Endothelial cell (in vitro differentiated cells): Measurements from ENCODE around the gene RAD51AP2. TPM values are rescaled to one million over a fixed set of nuclear protein-coding genes. Genes with fewer than 3 reads are reported as not detected.
"Not testable (repeated sequence)": the region's sequence is repeated elsewhere in the genome, so short reads cannot be mapped to it uniquely, and the experiment has no call there.

ENCODE experiments used
- DNase-seq: peaks from one replicate; pipeline ENCODE4 v3.0.0; 2021; ENCODE audit warnings: low spot score
- H3K27ac Mint-ChIP-seq: one replicate; pipeline ENCODE4 v1.8.0; 2021; ENCODE audit warnings: mixed read lengths, inconsistent platforms; ENCODE audit not compliant: unreplicated experiment
- H3K27me3 Mint-ChIP-seq: one replicate; pipeline ENCODE4 v1.8.0; 2021; ENCODE audit warnings: mild to moderate bottlenecking, moderate library complexity, mixed read lengths, inconsistent platforms; ENCODE audit not compliant: unreplicated experiment
- H3K36me3 Mint-ChIP-seq: one replicate; pipeline ENCODE4 v1.8.0; 2021; ENCODE audit warnings: mild to moderate bottlenecking, low read depth, mixed read lengths, inconsistent platforms; ENCODE audit not compliant: unreplicated experiment
- H3K4me1 Mint-ChIP-seq: one replicate; pipeline ENCODE4 v1.8.0; 2021; ENCODE audit warnings: mild to moderate bottlenecking, mixed read lengths, inconsistent platforms; ENCODE audit not compliant: unreplicated experiment
- H3K4me3 Mint-ChIP-seq: one replicate; pipeline ENCODE4 v1.8.0; 2021; ENCODE audit warnings: mild to moderate bottlenecking, mixed read lengths, inconsistent platforms; ENCODE audit not compliant: unreplicated experiment
- H3K9me3 Mint-ChIP-seq: one replicate; pipeline ENCODE4 v1.8.0; 2021; ENCODE audit warnings: mixed read lengths, inconsistent platforms; ENCODE audit not compliant: unreplicated experiment
- CTCF ChIP-seq: fragments of 200-600 bp; sonication (generic); IDR thresholded peaks from one replicate; pipeline ENCODE4 v1.5.0; 2021; ENCODE audit warnings: antibody characterized with exemption; ENCODE audit not compliant: unreplicated experiment
- total RNA-seq: library from RNA; stranded (reverse); fragmentation: NEBNext Ultra II Directional; extraction: Animal tissue kit (Norgen Biotek cat#: 25700); gene quantifications from one replicate; pipeline ENCODE4 v1.2.1, GENCODE V29; 2021; ENCODE audit not compliant: unreplicated experiment

Gene RAD51AP2
- total RNA-seq, 1 donor from 2014 or later: 0.44 TPM

DNA sequence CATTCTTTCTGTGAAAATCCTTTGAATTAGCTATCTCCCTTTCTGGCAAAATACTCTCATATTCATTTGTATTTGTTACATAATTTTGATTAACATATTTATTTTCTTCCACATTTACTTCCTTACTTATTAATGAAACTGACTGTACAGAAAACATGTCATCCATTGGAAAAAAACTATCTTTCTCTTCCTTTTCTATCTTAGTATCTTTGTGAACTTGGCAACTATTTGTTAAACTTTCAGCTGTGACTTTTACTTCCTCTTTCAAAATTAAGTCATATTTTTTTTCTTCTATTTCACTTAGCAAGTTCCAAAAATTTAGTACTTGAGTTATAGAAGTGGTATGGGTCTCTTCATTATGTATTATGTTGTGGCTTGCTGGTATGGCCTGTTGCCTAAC lies 2.6 kb downstream of the RAD51AP2 start:
- H3K27me3 Mint-ChIP-seq: no peaks in the 10 kb centered on the region
- H3K9me3 Mint-ChIP-seq: no peaks in the 10 kb centered on the region
- no peak for DNase-seq
- H3K27ac Mint-ChIP-seq: no peak overlapping the region
- no peak for TF ChIP-seq CTCF
- H3K36me3 Mint-ChIP-seq: no peaks in the 10 kb centered on the region
- H3K4me3 Mint-ChIP-seq: no peak overlapping the region
- peaks cover 10% of the 10 kb centered on the region for H3K4me1 Mint-ChIP-seq

DNA sequence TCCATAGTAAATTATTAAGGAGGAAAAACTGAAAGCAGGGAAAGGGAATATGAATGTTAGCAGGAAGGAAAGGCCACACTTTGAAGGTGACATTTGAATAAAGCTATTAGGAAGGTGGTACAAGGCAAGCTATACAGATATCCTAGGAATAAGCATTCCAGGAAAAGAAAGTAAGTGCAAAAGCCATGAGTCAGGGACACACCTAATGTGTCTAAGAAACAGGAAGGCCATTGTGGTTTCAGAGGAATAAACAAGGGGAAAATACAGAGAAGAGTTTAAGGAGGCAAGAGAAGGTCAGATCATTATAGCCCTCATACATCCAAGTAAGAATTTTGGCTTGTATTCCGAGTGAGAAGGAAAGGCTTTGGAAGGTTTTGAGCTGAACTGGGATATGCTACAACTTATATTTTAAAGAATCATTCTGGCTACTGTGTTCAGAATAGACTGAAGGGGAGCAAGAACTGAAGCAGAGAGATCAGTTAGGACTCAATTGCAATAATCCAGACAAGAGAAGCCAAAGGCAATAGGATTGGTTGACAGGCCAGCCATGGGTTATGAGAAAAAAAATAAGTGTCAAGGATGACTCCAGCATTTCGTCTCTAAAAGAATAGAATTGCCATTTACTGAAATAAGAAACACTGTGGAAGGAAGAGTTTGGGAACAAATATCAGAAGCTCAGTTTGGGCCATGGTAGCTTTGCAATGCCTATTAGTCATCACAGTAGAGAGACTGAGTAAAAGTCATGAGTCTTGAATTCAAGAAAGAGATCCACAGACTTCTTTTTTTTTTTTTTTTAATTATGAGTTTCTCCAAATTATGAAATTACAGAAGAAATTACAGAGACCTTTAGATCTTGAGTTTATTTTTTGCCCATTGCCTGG lies 11.3 kb downstream of the RAD51AP2 start:
- no peak overlapping the region for H3K4me3 Mint-ChIP-seq
- H3K27me3 Mint-ChIP-seq: peaks cover 1% of the 10 kb centered on the region
- H3K36me3 Mint-ChIP-seq: no peaks in the 10 kb centered on the region
- TF ChIP-seq CTCF: no peak
- no peak for DNase-seq
- H3K4me1 Mint-ChIP-seq: peaks cover 19% of the 10 kb centered on the region
- no peaks in the 10 kb centered on the region for H3K9me3 Mint-ChIP-seq
- H3K27ac Mint-ChIP-seq: peak overlapping the region; percentile 77

DNA sequence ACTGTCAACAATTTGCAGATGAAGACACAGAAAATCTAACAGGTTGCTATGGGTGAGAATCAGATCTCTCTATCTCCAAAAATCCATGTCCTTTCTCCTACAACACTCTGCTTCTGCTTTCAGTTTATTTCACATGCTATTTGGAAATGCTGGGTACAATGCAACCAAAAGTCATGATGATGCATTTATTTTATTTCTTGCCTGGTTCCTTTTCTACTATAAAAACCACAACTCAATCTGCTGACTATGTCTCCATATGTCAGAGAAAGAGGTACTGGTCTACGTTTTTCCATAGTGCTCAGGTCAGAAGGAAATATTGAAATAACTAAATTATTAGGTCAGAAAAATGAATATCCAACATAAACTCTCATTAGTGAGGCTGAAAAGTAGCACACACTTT lies 20.5 kb downstream of the RAD51AP2 start:
- no peak for TF ChIP-seq CTCF

DNA sequence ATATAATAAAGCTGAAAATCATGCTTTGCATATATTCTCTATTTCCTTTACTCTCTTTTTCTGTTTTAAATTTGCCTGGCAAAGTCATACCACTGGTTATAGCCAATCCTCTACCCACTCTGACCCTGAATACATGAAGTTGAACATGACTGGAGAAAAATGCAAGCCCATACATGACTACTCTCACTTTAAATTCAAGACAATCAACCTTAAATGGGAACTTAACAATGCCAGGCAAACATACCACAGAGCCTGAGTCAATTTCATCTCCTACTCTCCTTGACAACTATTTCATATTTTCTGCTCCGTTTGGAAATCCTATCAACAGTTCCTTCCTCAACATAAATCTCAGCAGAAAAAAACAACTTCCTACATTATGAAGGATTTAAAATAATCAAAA lies 22.6 kb downstream of the RAD51AP2 start:
- no peak for DNase-seq
- TF ChIP-seq CTCF: no peak
- Mint-ChIP-seq H3K9me3 (no peaks in the 10 kb centered on the region), H3K4me1 (no peaks in the 10 kb centered on the region), H3K27me3 (no peaks in the 10 kb centered on the region), H3K36me3 (no peaks in the 10 kb centered on the region), H3K4me3 (no peak overlapping the region), H3K27ac (no peak overlapping the region)

More for the DNA sequence above, 20.5 kb downstream of the RAD51AP2 start:
- Mint-ChIP-seq H3K4me3 (no peak overlapping the region), H3K4me1 (no peaks in the 10 kb centered on the region), H3K27ac (no peak overlapping the region), H3K36me3 (no peaks in the 10 kb centered on the region), H3K9me3 (no peaks in the 10 kb centered on the region), H3K27me3 (no peaks in the 10 kb centered on the region)
- no peak for DNase-seq

GRCh38 chr2:17490165-17490564 lies 28.1 kb downstream of the RAD51AP2 start:
- H3K36me3 Mint-ChIP-seq, H3K9me3 Mint-ChIP-seq, H3K4me1 Mint-ChIP-seq, H3K27ac Mint-ChIP-seq, DNase-seq, H3K4me3 Mint-ChIP-seq, H3K27me3 Mint-ChIP-seq: not testable (repeated sequence)

GRCh38 chr2:17488610-17489009 lies 29.6 kb downstream of the RAD51AP2 start:
- H3K27me3 Mint-ChIP-seq, H3K4me3 Mint-ChIP-seq, H3K27ac Mint-ChIP-seq, DNase-seq, H3K4me1 Mint-ChIP-seq, H3K9me3 Mint-ChIP-seq, H3K36me3 Mint-ChIP-seq: not testable (repeated sequence)
